ENCODE data around the gene CD2. TPM values are rescaled to one million over a fixed set of nuclear protein-coding genes. Genes with fewer than 3 reads are reported as not detected.

The CD2 gene
- total RNA-seq, 1 experiment from 2014 or later: 0.10 TPM

- Histone ChIP-seq H3K27ac (ENCODE audit: low read length) (no peak overlapping the region), H3K36me3 (ENCODE audit: control insufficient read depth, insufficient read depth, low read length) (no peaks in the 10 kb centered on the region), H3K4me1 (ENCODE audit: control insufficient read depth, insufficient read depth, low read length) (no peaks in the 10 kb centered on the region), H3K27me3 (ENCODE audit: control insufficient read depth, insufficient read depth, low read length) (no peaks in the 10 kb centered on the region), H3K4me3 (ENCODE audit: low read depth in 2 of 2, low read length in 2 of 2) (no peak overlapping the region), H3K9me3 (ENCODE audit: control insufficient read depth, insufficient read depth, low read depth, low read length) (no peaks in the 10 kb centered on the region)
- ChIA-PET CTCF (interaction anchor here (0.7 kb wide), 2 partner anchors 157 to 321 kb away, joined by 10 to 11 read pairs; no protein-coding TSS in a partner anchor), POLR2A (interaction anchor here (0.7 kb wide), 1 partner anchor 24 kb away, joined by 16 read pairs; no protein-coding TSS in a partner anchor)
- no peak for TF ChIP-seq POLR2AphosphoS5 (IDR thresholded peaks at IDR 0.05; ENCODE audit: low read depth, low read length)
- no peak for TF ChIP-seq SIN3A (IDR thresholded peaks at IDR 0.05; ENCODE audit: borderline replicate concordance, insufficient read depth, low read depth, low read length)
- TF ChIP-seq CTCF (IDR thresholded peaks at IDR 0.05): no peak
- intact Hi-C loops (cut with micrococcal nuclease; ENCODE audit: unreplicated experiment) (no loop called here), in situ Hi-C loops (cut with HindIII; ENCODE audit: low pct_unique_long_range_greater_than_20kb, low sequenced_read_pairs) (no loop called here)
- DNase-seq (ENCODE audit: low read depth, low spot score): no peak
- no TSS peak for BruUV-seq (replicated peaks)
- no peak for ATAC-seq
Measured at GRCh38 chr1:116725798-116726197, 28.4 kb upstream of the CD2 start.

- in situ Hi-C loops (cut with HindIII; ENCODE audit: low pct_unique_long_range_greater_than_20kb, low sequenced_read_pairs): no loop called here
- no TSS peak for BruUV-seq (replicated peaks)
Measured at GRCh38 chr1:116726872-116727820, 27.1 kb upstream of the CD2 start.

More at GRCh38 chr1:116726872-116727820, 27.1 kb upstream of the CD2 start:
- no peak overlapping the region for H3K4me3 ChIP-seq (ENCODE audit: low read depth in 2 of 2, low read length in 2 of 2)
- no peaks in the 10 kb centered on the region; the same call in 1 of the 2 replicates for H3K27me3 ChIP-seq (ENCODE audit: control insufficient read depth, insufficient read depth, low read length)
- TF ChIP-seq REST (IDR thresholded peaks at IDR 0.05; ENCODE audit: insufficient read depth in 1 of 2, low read depth in 2 of 2, low read length in 1 of 2) (no peak), POLR2AphosphoS5 (IDR thresholded peaks at IDR 0.05; ENCODE audit: low read depth, low read length) (no peak), CTCF (IDR thresholded peaks at IDR 0.05) (no peak), SIN3A (IDR thresholded peaks at IDR 0.05; ENCODE audit: borderline replicate concordance, insufficient read depth, low read depth, low read length) (no peak), TCF7L2 (IDR thresholded peaks at IDR 0.05; ENCODE audit: low read depth, low read length) (no peak)
- intact Hi-C loops (cut with micrococcal nuclease; ENCODE audit: unreplicated experiment): no loop called here
- no peaks in the 10 kb centered on the region for H3K36me3 ChIP-seq (ENCODE audit: control insufficient read depth, insufficient read depth, low read length)
- H3K4me1 ChIP-seq (ENCODE audit: control insufficient read depth, insufficient read depth, low read length): no peaks in the 10 kb centered on the region
- no peak for ATAC-seq
- POLR2A ChIA-PET: no interaction called here
- no peak for DNase-seq (ENCODE audit: low read depth, low spot score)
- CTCF ChIA-PET: no interaction called here
- H3K9me3 ChIP-seq (ENCODE audit: control insufficient read depth, insufficient read depth, low read depth, low read length): no peaks in the 10 kb centered on the region
- H3K27ac ChIP-seq (ENCODE audit: low read length): no peak overlapping the region

All from Panc1 (cell line).